NCI-H146 treated with DMSO at 0.1 percent for 48 hours (cell line): ENCODE data around the gene SERP1.
"Not testable (repeated sequence)": the region's sequence is repeated elsewhere in the genome, so short reads cannot be mapped to it uniquely, and the experiment has no call there.

Experiments used
- DNase-seq: peaks from one replicate; lab custom pipeline; 2025; ENCODE audit not compliant: unreplicated experiment; lab: John Stamatoyannopoulos, UW

The SERP1 gene

DNA sequence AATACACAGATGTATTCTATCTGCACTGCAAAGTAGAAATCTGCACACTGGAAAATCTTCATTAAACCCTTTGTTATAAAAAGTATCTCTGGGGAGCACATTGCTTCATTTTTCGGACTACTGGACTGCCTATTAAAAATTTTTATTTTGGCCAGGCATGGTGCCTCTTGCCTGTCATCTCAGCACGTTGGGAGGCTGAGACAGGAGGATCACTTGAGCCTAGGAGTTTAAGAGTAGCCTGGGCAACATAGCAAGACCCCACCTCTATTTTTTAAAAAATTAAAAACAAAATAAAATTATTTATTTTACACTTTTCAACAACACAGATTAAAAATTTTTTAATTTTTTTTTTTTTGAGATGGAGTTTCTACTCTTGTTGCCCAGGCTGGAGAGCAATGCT, 6.0 kb downstream of the SERP1 start:
- DNase-seq, result no peak

DNA sequence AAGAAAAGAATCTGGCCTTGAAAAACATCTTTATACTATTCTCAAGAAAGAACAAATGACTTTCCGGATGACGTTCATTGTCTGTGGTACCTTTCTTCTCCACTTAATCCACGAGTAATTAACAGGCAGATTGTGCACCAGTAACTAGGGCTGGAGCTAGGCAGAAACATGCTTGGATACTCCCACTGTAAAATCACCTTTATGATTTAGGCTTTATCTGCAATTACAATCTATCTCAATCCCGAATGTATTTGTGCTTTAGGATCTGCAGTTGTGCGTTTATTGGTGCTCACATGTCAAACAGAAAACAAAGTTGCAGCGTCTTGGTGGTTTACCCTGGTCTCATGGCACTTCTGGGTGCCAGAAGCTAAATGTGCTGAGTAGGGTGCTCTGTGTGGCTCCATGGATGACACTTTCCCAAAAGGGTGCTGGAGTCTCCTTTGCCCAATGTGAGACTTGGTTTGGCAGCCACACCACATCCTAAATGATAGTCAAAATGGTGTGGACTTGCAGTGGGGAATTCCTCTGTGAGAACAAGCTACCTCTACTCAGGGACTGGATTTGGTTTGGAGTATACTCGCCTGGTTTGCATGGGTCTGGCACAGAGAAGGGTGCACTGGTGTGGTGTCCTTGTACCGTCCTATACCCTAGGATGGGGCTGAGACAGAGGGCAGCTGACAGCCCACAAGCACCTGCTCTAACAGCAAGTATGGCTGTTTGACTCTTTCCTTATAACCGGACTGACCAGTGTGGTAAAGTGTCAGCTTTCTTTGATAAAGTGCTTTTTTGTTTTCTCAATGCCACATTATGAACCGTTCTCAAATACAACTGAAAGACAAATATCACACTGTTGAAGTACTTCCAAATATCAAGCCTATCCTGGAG, 7.7 kb downstream of the SERP1 start:
- no peak for DNase-seq

DNA sequence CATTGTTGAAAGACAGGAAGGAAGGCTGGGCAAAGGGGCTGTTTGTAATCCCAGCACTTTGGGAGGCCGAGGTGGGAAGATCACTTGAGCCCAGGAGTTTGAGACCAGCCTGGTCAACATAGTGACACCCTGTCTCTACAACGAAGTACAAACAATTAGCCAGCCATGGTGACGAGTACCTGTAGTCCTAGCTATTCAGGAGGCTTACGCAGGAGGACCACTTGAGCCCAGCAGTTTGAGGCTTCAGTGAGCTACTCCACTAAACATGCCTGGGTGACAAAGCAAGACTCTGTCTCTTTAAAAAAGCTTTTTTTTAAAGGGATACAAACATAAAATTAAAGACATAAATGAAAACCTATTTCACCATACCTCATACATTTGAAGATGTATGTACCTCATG, 11.1 kb downstream of the SERP1 start:
- no peak for DNase-seq

DNA sequence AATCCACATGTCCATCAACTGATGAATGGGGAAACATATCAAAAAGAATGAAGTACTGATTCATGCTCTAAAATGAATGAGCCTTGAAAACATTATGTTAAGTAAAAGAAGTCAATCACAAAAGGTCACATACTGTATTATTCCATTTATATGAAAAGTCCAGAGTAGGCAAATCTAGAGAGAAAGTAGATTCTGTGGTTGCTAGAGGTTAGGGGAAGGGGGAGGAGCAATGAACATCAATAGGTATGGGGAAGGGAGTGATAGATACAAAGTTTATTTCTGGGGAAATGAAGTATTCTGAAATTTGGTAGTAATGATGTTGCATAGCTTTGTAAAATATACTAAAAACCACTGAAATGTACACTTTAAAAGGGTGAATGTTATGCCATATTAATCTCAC, 14.5 kb downstream of the SERP1 start:
- no peak for DNase-seq

DNA sequence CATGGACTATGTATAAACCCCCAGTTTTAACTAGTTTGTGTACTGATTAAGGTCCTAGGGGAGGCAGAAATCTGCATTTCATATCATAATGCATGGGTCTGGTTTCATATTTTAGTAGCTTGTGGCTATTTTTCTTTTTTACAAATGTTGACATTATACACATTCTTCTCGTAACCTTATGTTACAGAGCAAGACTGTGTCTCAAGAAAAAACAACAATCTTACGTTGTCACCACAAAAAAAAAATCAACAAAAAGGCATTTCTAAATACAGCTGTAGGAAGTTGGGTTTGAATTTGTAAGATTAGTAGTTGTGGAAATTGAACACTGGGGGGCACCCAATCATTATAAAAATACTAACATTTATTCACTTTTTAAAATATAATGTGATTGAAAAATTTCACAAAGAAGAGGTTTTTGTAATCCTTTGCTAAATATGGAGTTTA, 17.9 kb downstream of the SERP1 start:
- DNase-seq, result no peak

DNA sequence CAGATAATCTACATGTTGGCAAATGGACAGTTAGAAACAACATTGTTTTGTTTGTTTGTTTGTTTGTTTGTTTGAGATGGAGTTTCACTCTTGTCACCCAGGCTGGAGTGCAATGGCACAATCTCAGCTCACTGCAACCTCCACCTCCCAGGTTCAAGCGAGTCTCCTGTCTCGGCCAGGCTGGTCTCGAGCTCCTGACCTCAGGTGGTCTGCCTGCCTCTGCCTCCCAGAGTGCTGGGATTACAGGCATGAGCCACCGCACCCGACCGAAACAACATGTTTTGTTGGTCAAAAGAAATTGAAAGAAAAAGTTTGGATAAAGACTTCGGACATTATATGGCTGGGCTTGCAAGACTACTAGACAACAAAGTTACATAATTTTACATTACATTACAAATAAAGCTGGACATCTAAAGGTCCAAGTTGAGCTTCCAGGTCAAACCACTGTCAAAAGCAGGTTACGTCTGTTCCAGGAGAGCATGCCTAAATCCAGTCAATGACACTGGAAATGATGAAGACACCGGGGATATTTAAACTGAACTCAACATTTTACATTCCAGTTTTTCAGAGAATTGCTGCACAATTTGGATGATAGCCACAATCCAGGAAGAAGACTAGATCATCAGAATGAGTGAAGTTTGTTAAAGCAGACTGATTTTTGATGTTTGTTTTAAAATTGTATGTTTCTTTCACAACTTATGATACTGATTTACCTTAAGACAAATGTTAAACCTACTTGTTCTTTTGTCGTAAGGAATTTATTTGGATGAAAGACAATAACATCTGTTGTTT, 18.6 kb downstream of the SERP1 start:
- DNase-seq, result no peak

DNA sequence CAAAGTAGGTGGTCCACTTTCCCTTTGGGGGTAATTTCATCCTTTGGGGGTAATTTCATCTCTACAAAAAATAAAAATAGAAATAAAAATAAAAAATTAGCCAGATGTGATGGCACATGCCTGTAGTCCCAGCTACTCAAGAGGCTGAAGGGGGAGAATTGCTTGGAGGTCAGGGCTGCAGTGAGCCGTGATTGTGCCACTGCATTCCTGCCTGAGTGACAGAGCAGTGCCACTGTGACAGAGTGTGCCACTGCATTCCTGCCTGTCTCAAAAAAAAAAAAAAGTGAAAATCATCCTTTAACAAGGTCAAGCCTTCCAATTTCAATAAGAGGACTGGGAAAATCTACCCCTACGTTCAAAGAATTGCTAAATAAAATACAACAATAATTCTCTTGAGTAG, 22.8 kb downstream of the SERP1 start:
- no peak for DNase-seq

DNA sequence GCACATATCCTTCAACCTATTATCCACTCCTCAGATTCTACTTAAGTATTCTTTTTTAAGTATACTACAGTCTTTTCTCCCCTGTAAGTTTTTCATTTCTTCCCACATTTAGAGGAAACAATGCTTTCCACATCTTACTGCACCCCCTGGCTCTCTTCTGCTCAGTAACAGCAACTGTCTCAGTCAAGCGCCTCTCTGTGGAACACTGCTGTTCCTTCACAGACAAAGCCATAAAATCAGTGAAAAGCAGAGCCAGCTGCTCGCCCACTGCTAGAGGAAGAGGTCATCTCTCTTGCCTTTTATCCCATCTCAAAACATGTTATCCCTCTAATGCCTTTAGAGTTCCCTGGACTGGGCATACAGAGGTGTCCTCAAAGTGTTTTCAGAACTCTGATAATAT, 24.8 kb downstream of the SERP1 start:
- no peak for DNase-seq

DNA sequence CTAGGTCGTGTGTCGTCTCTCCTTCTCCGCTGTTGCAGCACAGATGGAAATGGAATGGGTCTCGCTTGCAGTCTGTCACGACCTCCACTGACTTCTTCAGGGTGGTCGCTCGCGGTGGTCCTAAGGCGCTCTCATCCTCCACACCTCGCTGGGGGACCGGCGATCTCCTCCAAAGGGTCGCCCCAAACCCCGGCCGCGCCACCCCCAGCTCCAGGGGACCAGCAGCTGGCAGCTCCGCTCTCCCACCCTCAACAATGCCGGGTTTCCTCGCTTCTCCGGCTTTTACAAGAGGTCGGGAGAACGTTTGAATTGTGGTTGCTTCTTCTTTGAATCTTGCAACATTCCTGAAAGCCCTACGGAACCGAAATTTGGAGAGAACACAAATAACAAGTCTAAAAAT, 25.9 kb downstream of the SERP1 start:
- DNase-seq, result no peak

DNA sequence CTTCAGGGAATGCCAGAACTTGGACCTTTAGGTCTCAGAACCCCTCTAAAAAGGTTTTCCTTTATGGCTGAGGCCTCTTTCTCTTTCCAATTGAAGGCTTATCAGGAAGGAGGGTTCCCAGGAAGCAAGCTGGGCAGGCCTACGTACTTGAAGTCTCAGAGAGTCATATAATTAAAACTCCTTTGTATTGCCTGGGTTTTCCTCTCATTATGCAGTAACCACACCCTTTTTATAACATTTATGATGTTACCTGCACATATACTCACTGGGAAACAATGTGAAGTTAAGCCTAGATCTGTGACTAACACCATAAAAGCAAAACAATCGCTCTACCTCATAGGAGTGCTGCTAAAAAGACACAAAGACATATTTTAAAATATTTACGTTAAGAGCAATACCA, 27.3 kb downstream of the SERP1 start:
- no peak for DNase-seq

DNA sequence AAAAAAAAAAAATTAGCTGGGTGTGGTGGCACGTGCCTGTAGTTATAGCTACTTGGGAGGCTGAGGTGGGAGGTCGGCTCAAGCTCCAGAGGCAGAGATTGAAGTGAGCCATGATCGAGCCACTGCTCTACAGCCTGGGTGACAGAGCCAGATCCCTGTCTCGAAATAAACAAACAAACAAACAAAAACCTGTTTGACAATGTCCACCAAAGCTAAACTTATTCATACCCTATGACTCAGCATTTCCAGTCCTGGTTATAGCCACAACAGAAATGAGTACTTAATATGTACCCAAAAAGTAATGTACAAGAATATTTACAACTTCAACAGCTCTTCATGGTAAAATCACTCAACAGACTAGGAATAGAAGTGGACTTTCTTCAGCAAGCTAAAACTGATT, 31.1 kb downstream of the SERP1 start:
- DNase-seq, result no peak

DNA sequence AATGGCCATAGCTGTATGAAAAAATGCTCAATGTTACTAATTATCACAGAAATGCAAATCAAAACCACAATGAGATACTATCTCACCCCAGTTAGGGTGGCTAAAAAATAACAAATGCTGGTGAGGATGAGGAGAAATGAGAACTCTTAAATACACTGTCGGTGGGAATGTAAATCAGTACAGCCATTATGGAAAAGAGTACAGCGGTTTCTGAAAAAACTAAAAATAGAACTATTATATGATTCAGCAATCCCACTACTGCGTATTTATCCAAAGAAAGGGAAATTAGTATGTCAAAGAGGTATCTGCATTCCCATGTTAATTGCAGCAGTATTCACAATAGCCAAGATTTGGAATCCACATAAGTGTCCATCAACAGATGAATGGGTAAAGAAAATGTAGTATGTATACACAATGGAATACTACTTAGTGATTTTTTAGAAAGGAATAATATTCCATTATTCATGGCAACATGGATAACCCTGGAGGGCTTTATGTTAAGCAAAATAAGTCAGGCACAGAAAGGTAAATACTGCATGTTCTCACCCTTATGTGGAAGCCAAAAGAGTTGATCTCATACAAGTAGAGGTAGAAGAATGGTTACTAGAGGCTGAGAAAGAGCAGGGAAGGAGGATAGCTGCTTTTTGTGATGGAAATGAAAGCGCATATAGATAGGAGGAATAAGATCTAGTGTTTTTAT, 35.0 kb downstream of the SERP1 start:
- no peak for DNase-seq

DNA sequence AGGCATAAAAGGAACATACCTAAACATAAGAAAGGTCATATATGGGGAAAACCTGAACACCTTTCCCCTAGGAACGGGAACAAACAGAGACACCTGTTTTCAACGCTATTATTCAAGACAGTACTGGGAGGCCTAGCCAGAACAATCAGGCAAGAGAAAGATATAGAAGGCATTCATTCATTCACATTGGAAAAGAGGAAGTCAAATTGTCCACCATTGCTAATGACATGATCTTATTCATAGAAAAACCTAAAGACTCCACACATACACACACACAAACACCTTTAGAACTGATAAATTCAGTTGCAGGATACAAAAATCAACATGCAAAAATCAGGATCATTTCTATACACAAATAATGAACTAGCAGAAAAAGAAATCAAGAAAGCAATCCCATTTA, 36.5 kb downstream of the SERP1 start:
- DNase-seq, result no peak

DNA sequence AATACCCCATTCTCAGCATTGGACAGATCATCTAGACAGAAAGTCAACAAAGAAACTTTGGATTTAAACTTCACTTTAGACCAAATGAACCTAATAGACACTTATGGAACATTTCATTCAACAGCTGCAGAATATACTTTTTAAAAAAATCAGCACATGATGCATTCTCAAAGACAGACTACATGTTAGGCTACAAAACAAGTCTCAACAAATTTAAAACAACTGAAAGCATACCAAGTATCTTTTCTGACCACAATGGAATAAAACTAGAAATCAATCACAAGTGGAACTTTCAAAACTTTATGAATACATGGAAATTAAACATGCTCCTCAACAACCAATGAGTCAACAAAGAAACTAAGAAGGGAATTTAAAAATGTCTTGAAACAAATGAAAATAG, 37.9 kb downstream of the SERP1 start:
- no peak for DNase-seq

DNA sequence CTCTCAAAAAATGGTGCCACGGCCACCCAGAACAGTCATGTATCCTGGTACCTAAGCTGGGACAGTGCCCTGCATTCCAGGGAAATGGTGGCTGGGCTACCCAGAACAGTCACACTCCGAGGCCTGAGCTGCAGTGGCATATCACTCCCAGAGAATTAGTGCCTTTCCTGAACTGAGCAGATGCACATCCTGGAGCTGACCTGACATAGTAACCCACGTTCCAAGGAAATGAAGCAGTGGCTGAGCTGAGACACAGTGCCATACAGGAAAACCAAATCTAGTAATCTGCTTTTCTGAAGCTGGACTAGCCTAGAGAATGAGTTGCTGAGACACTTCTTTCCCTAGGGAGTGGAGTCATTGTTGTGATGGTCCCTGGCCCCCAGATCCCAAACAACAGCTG, 41.8 kb downstream of the SERP1 start:
- no peak for DNase-seq

DNA sequence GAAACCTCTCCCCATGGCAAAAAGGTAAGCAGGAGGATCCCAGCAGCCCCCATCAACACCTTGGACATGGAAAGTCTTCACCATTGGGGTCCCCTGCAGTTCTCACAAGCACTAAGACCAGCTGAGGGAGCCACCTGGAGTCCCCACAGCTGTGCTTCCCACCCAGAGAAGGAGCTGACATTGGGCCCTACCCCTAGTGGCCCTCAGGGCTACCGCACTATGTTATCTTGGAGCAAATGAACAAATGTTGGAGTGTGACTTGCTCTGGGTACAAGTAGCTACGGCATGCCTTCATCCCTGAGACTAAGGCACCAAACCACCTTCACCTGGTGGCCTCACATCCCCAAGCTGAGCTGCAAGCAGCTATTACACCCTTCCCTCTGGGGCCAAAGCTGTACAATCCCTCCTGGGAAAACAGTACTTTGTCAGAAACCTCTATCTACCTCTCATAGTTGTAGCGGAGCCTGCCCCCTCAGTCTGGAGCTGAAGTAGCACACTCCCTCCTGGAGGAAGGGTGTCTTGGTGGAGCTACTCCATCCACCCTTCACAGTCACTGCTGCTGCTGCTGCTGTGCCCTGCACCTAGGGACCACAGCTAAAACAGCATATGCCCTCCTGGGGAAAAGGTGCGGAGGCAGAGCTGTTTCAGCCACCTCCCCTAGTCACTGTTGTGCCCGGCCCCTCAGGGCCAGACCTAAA, 42.7 kb downstream of the SERP1 start:
- no peak for DNase-seq

DNA sequence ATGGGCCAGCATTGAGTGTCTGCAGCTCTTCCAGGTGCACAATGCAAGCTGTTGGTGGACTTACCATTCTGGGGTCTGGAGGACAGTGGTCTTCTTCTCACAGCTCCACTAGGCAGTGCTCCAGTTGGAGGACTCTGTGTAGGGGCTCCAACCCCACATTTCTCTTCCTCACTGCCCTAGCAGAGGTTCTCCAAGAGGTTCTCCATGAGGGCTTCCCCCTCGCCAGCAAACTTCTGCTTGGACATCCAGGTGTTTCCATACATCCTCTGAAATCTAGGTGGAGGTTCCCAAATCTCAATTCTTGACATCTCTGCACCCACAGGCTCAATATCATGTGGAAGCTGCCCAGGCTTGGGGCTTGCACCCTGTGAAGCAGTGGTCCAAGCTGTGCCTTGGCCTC, 45.3 kb downstream of the SERP1 start:
- not testable (repeated sequence) for DNase-seq

DNA sequence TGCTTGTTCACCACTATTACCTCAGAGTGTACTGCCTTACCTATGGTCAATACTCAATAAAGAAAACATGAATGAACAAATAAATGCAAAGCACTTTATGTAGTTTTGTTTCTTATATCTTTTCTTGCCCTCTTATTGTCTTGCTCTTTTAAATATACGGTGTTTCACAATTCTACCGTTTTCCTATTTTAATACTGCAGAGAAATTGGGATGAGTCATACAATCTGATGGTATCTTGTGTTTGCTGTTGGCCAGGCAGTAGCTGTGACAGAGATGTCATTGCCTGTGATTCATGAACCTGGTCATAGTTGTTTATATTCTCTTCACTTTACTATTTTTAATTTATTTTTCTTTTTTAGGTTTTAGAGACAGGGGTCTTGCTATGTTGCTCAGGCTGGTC, 48.3 kb downstream of the SERP1 start:
- DNase-seq, result no peak

DNA sequence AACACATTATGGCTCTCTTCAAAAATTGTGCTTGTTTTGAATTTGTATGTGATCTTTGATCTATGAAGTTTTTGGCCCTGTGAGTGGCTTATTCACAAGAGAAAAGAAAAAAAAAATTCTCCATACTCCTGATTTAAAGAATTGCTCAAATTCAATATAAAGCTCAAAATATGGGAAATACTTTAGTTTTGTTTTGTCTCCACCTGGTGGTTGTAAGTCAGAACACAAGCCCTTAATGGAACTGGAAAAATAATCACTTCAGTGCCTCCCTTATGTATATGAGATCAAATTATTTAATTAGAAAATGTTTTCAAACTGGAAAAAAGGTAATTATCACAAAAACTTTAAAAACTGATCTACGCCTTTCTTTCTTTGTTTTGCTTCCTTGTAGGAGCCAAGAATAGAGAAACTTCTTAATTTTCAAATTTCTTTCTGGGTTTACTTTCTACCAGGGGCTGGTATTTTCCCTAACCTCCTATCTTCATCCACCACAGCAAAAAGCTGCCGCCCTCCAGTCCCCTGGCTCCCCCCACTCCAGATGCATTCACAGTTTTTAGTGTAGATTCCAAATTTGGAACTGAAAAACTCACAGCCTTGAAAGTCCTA, 50.6 kb downstream of the SERP1 start:
- peak; percentile 40 for DNase-seq

DNA sequence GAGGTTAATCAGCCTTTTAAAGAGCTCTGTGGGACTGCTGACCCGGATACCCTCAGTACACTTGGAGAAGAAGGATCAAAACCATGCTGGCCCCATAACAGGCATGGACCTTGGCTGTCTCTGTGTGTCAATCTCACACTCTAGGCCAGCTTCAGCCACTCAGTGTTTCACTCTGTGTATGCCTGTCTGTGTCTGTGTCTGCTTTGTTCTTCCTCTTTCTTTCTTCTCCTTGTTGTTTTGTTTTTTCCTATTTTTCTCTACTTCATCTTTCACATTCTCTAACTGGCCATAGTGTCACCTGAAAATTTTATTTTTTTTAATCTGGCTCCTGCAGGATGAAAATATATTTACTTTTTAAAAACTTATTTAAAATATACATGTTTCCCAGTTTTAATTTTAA, 51.1 kb downstream of the SERP1 start:
- no peak for DNase-seq
